Neural cell (in vitro differentiated cells): Measurements from ENCODE around the gene PDIA6.

Experiments
- CTCF ChIP-seq: fragments of 450-650 bp; IDR thresholded peaks from 2 replicates; pipeline ENCODE4 v1.5.1; 2014; ENCODE audit warnings: antibody characterized with exemption, mild to moderate bottlenecking, moderate library complexity; ENCODE audit not compliant: poor library complexity, severe bottlenecking
- EP300 ChIP-seq: fragments of 450-650 bp; conservative IDR thresholded peaks from 2 replicates; pipeline ENCODE4 v1.6.1; 2014; ENCODE audit warnings: antibody characterized with exemption, mild to moderate bottlenecking, moderate library complexity; ENCODE audit not compliant: poor library complexity, severe bottlenecking
- EZH2 ChIP-seq: fragments of 200-600, 300-800 bp; shearing (Covaris generic), sonication (generic); IDR thresholded peaks from 2 replicates; pipeline ENCODE4 v1.6.1; 2014; ENCODE audit warnings: antibody characterized with exemption, low read length, borderline replicate concordance, mild to moderate bottlenecking; ENCODE audit not compliant: insufficient read depth, poor library complexity, severe bottlenecking
- MXI1 ChIP-seq: fragments of 450-650 bp; conservative IDR thresholded peaks from 2 replicates; pipeline ENCODE4 v1.6.1; 2014; ENCODE audit warnings: antibody characterized with exemption, mild to moderate bottlenecking; ENCODE audit not compliant: poor library complexity, severe bottlenecking
- POLR2AphosphoS5 ChIP-seq: IDR thresholded peaks from 2 replicates; pipeline ENCODE4 v1.6.1; 2012
- RAD21 ChIP-seq: fragments of 450-650 bp; conservative IDR thresholded peaks from 2 replicates; pipeline ENCODE4 v1.6.1; 2014; ENCODE audit warnings: antibody characterized with exemption, mild to moderate bottlenecking, moderate library complexity
- REST ChIP-seq: IDR thresholded peaks from 2 replicates; pipeline ENCODE4 v1.6.1; 2012; ENCODE audit warnings: borderline replicate concordance
- TAF1 ChIP-seq: IDR thresholded peaks from 2 replicates; pipeline ENCODE4 v1.6.1; 2012; ENCODE audit warnings: low read depth

- TF ChIP-seq CTCF (no peak), POLR2AphosphoS5 (no peak), RAD21 (no peak), EZH2 (no peak), REST (peak; percentile 66), EP300 (no peak), TAF1 (no peak), MXI1 (no peak)
Measured at GRCh38 chr2:10846110-10846861, 33.7 kb upstream of the PDIA6 start.
